T47D (cell line): Measurements from ENCODE around the gene FAM200B.

ENCODE experiments used
- DNase-seq, 2 experiments: peaks; one replicate each; pipeline versions ENCODE4 v3.0.0 to v3.0.0-alpha.2; 2011 to 2012; ENCODE audit warnings: low read depth in 1 of 2, low spot score in 1 of 2
- JUND ChIP-seq: IDR thresholded peaks from 2 replicates; pipeline ENCODE4 v1.6.1; 2012; ENCODE audit warnings: low read depth
- in situ Hi-C: cut with HindIII; loops from 2 replicates; pipeline ENCODE4 v1.10.0; 2016; ENCODE audit warnings: low sequenced_read_pairs, low pct_unique_long_range_greater_than_20kb

Gene FAM200B

GRCh38 chr4:15681372-15682241 lies at the start of gene FAM200B:
FAM200B (plus strand) TSS chr4:15681827; CDS start chr4:15686978, 5,151 bp downstream.
- in situ Hi-C loops, result no loop called here

DNA sequence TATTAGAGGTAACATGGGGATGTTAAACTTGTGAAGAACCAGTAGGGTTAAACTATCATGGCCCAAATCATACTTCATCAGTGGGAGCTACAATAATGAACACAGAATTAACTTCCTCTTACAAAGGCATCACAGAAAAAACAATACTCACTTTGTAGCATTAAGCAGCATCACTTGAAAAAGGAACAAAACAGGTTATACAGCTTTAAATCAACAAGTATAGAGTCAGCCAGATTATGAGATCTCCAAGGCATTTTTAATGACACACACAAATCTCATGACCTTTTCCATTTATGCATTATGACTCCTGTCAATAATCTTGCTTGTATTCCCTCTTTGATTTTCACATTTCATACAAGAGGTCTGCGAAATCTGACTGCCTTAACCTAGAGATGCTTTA lies 44.8 kb upstream of the FAM200B start:
- TF ChIP-seq JUND, result no peak
- in situ Hi-C loops, result no loop called here
- peak in 1 of 2 experiments; percentile 13 for DNase-seq

More at GRCh38 chr4:15681372-15682241, at the start of gene FAM200B:
- peak; percentile 79 to 98 for DNase-seq
- TF ChIP-seq JUND, result no peak

- in situ Hi-C loops, result no loop called here
- no peak for DNase-seq
- no peak for TF ChIP-seq JUND
These were observed 43.2 kb upstream of the FAM200B start for GRCh38 chr4:15638418-15638817.

- in situ Hi-C loops, result no loop called here
- TF ChIP-seq JUND, result no peak
- DNase-seq, result no peak
These were observed 33.0 kb upstream of the FAM200B start for GRCh38 chr4:15648600-15648999.

- DNase-seq, result peak in 1 of 2 experiments; percentile 54
- in situ Hi-C loops, result no loop called here
These were observed 31.6 kb upstream of the FAM200B start for GRCh38 chr4:15649914-15650545.

GRCh38 chr4:15651676-15652075 lies 30.0 kb upstream of the FAM200B start:
- TF ChIP-seq JUND, result no peak
- DNase-seq, result no peak
- in situ Hi-C loops, result no loop called here

More at GRCh38 chr4:15649914-15650545, 31.6 kb upstream of the FAM200B start:
- TF ChIP-seq JUND, result no peak

DNA sequence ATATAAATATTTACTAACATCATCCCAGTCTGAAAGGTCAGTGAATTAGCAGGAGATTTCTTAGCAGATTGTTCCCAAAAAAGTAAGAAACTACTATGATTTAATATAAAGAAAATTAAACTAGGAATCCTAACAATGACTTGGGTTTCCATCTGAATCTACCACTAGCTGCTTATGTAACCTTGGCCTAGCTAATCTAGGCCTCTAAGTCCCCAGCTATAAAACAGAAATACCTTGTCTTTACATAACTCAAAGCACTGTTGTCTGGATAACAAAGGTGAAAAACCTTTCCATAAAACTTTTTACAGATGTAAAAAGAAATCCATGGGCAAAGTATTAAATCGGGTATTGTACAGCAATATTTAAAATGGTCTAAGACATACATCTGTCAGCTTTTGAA lies 29.4 kb upstream of the FAM200B start:
- no peak for DNase-seq
- in situ Hi-C loops, result no loop called here
- no peak for TF ChIP-seq JUND

GRCh38 chr4:15652841-15653240 lies 28.8 kb upstream of the FAM200B start:
- no peak for DNase-seq
- no peak for TF ChIP-seq JUND
- in situ Hi-C loops, result no loop called here

GRCh38 chr4:15653420-15653819 lies 28.2 kb upstream of the FAM200B start:
- in situ Hi-C loops, result no loop called here
- TF ChIP-seq JUND, result no peak
- DNase-seq, result no peak

DNA sequence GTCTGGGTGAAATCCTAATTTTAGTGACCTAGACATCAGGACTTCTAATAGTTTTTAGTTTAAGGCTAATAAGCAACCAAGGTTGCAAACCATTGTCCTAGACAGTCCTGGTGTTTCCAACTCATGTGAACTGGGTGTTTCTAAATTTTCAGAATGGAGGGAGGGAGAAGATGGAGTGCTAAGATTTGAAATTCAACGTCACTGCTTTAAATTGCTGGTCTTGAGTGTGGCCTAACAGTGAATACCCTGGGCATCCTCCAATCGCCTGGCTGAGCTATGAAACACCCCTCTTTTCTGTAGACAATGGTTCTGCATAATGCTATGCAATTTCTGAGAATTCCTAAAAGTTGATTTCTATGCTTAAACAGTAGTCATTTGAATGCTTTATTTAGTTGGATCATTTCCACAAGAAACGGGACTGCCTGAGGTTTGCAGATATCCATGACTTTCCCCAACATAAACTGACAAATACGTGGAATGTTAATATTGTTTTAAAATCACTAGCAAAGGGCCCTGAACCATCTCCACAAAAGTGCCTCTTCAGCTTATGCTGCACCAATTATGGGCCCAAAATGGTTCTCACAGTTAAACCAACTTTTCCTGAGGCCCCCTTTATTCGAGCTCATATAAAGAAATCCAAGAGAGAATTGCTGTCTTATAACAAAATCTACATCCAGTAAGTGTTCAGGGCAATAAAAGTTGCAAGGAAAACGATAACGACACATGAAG lies 27.6 kb upstream of the FAM200B start:
- no peak for TF ChIP-seq JUND
- in situ Hi-C loops, result no loop called here
- DNase-seq, result peak in 1 of 2 experiments; percentile 50

- no peak for TF ChIP-seq JUND
- in situ Hi-C loops, result no loop called here
- no peak for DNase-seq
These were observed 26.9 kb upstream of the FAM200B start for GRCh38 chr4:15654593-15655222.
